Liver (tissue), 3 donors: ENCODE results near the gene CAP2.

ENCODE experiments used
- ATF3 ChIP-seq: IDR thresholded peaks from 2 replicates; pipeline ENCODE4 v1.6.1; 2016; ENCODE audit warnings: antibody characterized with exemption
- CTCF ChIP-seq: fragments of 150-350 bp; IDR thresholded peaks from 2 replicates; pipeline ENCODE4 v1.5.1; 2017; ENCODE audit warnings: improper control_type of control experiment, low read depth, low read length; ENCODE audit not compliant: missing input control
- EGR1 ChIP-seq, 2 donors: IDR thresholded peaks; 2 replicates each; pipeline ENCODE4 v1.6.1; 2016 to 2018; ENCODE audit warnings: antibody characterized with exemption in 2 of 2, low read depth in 2 of 2
- GABPA ChIP-seq, 2 donors: IDR thresholded peaks in 1 of 2; conservative IDR thresholded peaks in 1 of 2; 2 replicates each; pipeline ENCODE4 v1.6.1; 2016; ENCODE audit warnings: antibody characterized with exemption in 2 of 2, mild to moderate bottlenecking in 1 of 2, moderate library complexity in 1 of 2
- JUND ChIP-seq, 2 donors: IDR thresholded peaks; 2 replicates each; pipeline ENCODE4 v1.6.1; 2016; ENCODE audit warnings: antibody characterized with exemption in 2 of 2
- NR2F2 ChIP-seq: IDR thresholded peaks from 2 replicates; pipeline ENCODE4 v1.6.1; 2016; ENCODE audit warnings: antibody characterized with exemption
- RAD21 ChIP-seq, 2 donors: IDR thresholded peaks; 2 replicates each; pipeline ENCODE4 v1.6.1; 2016; ENCODE audit warnings: antibody characterized with exemption in 2 of 2, mild to moderate bottlenecking in 2 of 2
- RXRA ChIP-seq, 2 donors: IDR thresholded peaks; 2 replicates each; pipeline ENCODE4 v1.6.1; 2017 to 2018; ENCODE audit warnings: antibody characterized with exemption in 2 of 2, mild to moderate bottlenecking in 1 of 2
- SP1 ChIP-seq: IDR thresholded peaks from 2 replicates; pipeline ENCODE4 v1.6.1; 2018; ENCODE audit warnings: antibody characterized with exemption, mild to moderate bottlenecking
- YY1 ChIP-seq: IDR thresholded peaks from 2 replicates; pipeline ENCODE4 v1.6.1; 2016; ENCODE audit warnings: antibody characterized with exemption, mild to moderate bottlenecking
- TF ChIP-seq, protein P1 (sequence below): IDR thresholded peaks from 2 replicates; pipeline ENCODE4 v1.6.1; 2016; ENCODE audit warnings: antibody characterized with exemption
- TF ChIP-seq, protein P2 (sequence below): IDR thresholded peaks from 2 replicates; pipeline ENCODE4 v1.6.1; 2016; ENCODE audit warnings: antibody characterized with exemption, mild to moderate bottlenecking
- TF ChIP-seq, protein P3 (sequence below): IDR thresholded peaks from 2 replicates; pipeline ENCODE4 v1.6.1; 2016; ENCODE audit warnings: antibody characterized with exemption
- donor health status: healthy.
- donor health status: healthy.

- TF ChIP-seq CTCF (no peak), EGR1 (IDR thresholded peaks at IDR 0.05; ENCODE audit: low read depth in 2 of 2) (no peak), RXRA (IDR thresholded peaks at IDR 0.05) (no peak), SP1 (no peak), JUND (IDR thresholded peaks at IDR 0.05) (no peak), NR2F2 (no peak), ATF3 (no peak), GABPA (IDR thresholded peaks at IDR 0.05 in 1 of 2, conservative IDR thresholded peaks at IDR 0.05 in 1 of 2) (no peak), YY1 (no peak), RAD21 (IDR thresholded peaks at IDR 0.05) (no peak)
- TF ChIP-seq, protein P1, sequence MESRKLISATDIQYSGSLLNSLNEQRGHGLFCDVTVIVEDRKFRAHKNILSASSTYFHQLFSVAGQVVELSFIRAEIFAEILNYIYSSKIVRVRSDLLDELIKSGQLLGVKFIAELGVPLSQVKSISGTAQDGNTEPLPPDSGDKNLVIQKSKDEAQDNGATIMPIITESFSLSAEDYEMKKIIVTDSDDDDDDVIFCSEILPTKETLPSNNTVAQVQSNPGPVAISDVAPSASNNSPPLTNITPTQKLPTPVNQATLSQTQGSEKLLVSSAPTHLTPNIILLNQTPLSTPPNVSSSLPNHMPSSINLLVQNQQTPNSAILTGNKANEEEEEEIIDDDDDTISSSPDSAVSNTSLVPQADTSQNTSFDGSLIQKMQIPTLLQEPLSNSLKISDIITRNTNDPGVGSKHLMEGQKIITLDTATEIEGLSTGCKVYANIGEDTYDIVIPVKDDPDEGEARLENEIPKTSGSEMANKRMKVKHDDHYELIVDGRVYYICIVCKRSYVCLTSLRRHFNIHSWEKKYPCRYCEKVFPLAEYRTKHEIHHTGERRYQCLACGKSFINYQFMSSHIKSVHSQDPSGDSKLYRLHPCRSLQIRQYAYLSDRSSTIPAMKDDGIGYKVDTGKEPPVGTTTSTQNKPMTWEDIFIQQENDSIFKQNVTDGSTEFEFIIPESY = no peak
- TF ChIP-seq, protein P2, sequence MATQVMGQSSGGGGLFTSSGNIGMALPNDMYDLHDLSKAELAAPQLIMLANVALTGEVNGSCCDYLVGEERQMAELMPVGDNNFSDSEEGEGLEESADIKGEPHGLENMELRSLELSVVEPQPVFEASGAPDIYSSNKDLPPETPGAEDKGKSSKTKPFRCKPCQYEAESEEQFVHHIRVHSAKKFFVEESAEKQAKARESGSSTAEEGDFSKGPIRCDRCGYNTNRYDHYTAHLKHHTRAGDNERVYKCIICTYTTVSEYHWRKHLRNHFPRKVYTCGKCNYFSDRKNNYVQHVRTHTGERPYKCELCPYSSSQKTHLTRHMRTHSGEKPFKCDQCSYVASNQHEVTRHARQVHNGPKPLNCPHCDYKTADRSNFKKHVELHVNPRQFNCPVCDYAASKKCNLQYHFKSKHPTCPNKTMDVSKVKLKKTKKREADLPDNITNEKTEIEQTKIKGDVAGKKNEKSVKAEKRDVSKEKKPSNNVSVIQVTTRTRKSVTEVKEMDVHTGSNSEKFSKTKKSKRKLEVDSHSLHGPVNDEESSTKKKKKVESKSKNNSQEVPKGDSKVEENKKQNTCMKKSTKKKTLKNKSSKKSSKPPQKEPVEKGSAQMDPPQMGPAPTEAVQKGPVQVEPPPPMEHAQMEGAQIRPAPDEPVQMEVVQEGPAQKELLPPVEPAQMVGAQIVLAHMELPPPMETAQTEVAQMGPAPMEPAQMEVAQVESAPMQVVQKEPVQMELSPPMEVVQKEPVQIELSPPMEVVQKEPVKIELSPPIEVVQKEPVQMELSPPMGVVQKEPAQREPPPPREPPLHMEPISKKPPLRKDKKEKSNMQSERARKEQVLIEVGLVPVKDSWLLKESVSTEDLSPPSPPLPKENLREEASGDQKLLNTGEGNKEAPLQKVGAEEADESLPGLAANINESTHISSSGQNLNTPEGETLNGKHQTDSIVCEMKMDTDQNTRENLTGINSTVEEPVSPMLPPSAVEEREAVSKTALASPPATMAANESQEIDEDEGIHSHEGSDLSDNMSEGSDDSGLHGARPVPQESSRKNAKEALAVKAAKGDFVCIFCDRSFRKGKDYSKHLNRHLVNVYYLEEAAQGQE = no peak
- TF ChIP-seq, protein P3, sequence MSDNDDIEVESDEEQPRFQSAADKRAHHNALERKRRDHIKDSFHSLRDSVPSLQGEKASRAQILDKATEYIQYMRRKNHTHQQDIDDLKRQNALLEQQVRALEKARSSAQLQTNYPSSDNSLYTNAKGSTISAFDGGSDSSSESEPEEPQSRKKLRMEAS = no peak
Observed at GRCh38 chr6:17367868-17368267, 25.5 kb upstream of the CAP2 start.
